Activated effector memory CD4-positive, alpha-beta T cell treated with anti-CD3 and anti-CD28 coated beads, Interleukin-2, amount 50 U/mL, for 16 hours (primary cell): Measurements from ENCODE around the gene FAM53C.
"Not testable (repeated sequence)": the region's sequence is repeated elsewhere in the genome, so short reads cannot be mapped to it uniquely, and the experiment has no call there.

Experiments
- DNase-seq: peaks from one replicate; pipeline ENCODE4 v3.0.0-alpha.2; 2020

FAM53C gene

DNA sequence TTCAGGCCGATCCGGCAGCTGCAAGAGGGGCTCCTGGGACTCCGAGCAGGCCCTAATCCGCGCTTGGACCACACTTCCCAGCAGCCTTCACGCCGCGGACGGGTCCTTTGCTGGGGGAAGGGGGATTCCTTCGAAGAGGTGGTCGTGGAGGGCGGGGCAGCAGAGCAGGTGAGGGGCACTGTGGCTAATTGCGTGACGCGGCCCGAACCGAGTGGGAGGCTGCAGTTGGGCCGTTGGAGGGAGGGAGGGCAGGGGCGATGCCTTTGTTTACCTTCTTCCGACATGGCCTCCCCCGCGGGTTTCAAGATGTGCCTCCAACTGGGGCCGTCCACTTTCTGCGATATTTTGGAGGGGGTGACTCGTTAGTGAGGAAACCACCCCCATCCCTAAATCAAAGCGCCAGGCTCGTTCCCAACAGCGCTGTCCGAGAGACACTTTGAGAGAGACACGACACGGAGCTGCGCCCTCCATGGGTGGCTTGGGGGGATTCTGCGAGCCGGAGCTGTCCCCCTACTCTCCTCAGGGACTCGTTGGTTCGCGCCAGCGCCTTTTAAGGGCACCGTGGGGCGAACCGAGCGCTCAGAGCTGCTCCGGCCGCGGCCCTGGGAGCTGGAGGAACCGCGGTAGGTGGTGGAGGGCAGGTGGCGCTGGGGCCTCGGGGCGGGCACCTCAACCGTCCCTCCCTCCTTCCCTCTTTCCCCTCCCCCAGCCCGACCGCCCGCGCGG, at the start of gene FAM53C:
Gene FAM53C, plus strand, starts transcription at position 582 of the 726 bp plus-strand sequence. CDS start 3,070 bp downstream, outside the sequence.
- peak; percentile 96 for DNase-seq

DNA sequence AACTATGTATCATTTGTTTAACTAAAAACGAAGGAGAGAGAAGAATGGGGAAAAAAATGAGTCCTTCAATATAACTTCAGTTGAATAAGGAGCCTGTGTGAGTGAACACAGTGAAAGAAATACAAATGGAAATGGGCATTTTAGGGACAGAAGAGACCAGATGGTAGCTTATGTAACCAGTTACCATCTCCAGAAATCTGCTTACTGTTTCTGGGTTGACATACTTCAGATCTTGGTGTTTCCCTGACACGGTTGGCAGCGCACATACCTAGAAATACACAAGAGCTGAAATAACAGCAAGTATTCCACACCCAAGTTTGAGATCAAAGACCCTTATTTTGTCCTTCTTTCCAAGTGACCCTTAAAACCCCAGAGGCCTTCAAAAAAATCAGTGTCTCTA, 48.8 kb upstream of the FAM53C start:
- DNase-seq = no peak

DNA sequence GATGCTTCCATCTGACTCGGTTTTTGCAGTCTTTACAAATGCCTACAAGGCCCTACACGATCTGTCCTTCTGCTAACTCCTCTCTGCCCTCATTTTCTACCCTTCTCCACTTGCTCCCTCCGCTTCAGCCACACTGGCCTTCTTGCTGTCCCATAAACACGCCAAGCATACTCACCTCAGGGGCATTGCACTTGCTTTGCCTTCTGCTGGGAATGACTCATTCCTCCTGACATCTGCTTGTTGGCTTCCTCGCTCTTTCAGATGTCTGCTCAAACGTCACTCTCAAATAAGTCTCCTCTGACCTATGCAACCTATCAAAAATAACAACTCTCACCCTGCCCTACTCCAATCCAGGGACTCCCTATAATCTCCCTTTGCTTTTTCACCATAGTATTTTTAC, 34.7 kb upstream of the FAM53C start:
- DNase-seq = no peak

DNA sequence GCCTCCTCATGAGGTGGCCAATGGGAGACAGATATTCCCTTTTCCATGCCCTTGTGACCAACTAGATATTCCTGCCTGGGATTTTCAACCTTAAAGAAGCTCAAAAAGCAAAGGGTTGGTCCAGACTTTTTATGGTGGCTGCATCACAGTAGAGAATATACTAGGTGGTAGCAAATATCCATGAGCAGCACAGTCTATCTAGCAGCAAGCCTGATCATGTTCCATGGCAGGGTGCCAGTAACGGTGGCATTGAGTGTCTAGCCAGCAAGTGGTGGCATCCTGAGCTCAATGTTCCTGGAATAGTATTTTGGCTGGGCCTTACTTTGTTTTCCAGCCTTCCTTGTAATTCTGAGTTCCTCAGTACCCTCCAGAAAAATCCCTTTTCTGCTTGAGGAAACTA, 32.3 kb upstream of the FAM53C start:
- DNase-seq = no peak

DNA sequence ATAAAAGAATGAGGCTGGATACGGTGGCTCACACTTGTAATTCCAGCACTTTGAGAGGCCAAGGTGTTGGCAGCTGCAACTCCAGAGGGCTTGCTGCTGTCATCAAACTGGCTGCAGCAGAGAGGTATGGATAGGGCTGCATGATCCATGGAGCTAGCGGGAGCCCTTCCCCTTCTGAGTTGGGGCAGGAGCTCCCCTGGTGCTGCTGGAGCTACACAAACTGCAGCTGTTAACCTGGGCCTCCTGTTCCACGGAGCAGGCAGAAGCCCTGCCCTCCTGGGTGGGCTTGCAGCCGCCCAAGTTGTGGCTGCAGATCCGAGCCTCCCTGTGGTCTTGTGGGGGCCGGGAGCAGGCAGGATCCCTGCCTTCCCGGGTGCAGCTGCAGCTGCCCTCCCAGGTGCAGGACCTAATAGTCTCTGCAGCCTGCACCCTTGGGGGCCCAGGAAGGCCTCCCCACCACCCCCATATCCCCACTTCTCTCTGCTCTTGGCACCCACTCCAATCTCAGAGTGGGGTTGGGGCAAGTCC, 22.3 kb upstream of the FAM53C start:
- DNase-seq = no peak

DNA sequence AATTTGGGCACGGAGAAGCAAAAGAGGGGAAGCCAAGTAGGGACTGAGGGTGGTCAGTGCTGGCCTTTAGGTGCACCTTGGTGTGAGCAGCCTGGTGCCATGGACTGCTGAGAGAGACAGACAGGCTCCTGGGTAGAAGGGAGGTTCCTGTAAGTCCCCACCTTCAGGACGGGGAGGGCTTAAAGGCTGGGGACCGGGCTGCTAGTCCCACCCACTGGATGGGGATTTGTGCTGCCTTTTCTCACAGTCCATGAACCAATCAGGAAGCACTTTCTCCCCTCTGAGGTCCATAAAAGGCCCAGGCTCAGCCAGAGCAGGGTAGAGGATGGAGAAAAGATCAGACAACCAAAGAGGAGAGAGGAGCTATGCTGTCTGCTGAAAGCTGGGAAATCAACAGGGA, 21.7 kb upstream of the FAM53C start:
- DNase-seq = no peak

DNA sequence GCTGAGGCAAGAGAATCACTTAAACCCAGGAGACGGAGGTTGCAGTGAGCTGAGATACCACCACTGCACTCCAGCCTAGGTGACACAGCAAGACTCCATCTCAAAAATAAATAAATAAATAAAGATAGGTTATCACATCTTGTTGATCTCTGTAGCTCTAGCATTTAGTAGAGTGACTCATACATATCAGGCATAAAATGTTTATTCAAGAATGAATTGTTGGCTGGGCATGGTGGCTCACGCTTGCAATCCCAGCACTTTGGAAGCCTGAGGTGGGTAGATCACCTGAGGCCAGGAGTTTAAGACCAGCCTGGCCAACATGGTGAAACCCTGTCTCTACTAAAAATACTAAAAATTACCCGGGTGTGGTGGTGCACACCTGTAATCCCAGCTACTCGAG, 19.9 kb upstream of the FAM53C start:
- not testable (repeated sequence) for DNase-seq

DNA sequence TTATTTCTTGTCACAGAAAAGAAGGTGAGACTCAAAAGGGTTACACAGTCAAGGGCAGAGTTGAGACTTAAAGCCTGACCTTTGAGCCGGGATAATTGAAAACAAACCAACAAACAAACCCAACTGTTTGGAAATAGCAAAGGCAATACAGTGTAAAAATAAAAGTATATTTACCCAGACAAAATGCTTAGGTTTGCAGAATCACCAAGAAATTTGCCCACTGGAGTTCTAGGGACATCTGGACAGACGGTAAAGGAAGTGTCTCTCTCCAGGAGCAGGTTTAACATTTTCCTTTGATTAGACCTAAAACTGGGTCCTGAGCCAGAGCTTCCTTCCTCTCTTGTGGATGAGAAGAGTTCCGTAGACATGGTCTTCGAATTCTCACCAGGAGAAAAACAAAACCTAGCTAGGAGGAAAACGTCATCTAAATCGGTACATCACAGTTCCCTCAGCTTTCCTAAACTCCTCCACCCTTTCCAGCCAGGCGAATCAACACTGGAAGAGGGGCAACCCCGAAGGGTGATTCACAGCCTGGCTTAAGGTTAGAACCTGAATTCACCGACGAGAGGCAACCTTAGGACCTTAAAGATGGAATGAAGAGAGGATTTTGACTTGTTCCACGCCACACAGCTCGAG, 7.1 kb upstream of the FAM53C start:
- no peak for DNase-seq

DNA sequence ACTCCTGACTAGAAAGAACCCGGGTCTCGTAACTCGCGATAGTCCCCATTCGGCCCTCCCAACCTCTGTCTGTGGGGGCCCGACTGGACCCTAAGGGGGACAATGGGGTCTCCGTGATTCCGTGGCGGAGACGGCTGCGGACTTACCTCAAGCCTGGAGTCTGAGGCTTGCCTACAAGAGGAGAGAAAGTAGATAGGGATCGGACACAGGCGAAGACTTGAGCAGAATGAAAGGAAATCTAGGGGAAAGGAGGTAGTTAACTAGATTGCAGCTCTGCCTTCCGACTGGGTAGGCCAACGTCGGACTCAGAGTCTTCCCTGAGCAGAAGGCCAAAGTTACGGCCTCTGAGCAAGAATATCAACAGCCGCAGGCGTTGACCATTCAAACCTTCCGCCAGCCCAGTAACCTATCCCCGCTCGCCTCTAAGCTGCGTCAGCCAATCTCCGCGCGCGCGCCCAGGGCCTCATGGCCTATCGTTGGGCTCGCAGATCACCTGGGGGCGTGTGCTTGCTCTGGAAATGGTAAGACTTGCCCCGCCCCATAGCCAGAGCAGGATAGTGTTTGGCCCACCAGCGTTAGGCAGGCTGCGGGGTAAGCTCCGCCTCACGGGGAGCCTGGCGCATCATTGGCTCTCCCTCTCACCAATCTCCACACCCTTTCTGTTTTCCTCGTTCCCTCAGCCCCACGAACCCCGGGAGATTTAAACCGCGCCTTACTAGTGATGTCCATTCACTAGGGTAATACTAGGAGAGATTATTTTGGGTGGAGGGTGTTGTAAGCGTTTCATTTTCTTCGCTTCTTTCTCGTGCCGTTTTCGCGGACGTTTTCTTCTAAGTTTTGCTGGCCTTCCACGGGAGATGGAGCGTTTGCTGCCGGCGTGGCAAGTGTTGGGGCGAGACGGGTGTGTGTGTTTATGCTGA, 6.4 kb upstream of the FAM53C start, which contains the start of gene CDC25C:
Gene CDC25C, minus strand, starts transcription at position 356 of the 920 bp plus-strand sequence. CDS start 624 bp downstream, outside the sequence.
- DNase-seq = peak; percentile 99

DNA sequence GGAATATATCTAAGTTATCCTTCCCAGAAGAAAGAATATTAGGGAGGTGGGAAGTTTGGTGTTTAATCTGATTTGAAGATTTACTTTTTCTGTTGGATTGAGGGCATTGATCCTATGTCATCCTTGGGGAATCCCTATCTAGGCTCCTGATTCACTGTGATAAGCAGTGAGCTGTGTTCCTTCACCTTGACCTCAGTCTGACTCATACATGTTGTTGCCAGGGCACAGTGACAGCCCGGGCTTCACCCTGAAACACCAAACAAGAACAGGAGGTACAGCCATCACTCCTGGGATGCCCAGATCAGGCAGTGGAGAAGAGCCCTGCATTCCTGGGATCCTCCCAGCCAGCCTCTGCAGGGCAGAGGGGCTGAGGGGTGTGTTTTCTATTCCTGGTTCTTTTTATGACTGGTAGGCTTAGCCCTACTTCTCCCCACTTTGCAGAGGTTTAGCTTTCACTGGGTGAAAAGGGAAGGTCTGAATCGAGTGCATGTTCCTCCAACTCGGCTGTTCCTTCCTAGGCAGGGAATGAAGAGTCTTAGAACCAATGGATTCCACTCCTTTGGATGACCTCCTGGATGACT, 3.1 kb upstream of the FAM53C start:
- DNase-seq = no peak

DNA sequence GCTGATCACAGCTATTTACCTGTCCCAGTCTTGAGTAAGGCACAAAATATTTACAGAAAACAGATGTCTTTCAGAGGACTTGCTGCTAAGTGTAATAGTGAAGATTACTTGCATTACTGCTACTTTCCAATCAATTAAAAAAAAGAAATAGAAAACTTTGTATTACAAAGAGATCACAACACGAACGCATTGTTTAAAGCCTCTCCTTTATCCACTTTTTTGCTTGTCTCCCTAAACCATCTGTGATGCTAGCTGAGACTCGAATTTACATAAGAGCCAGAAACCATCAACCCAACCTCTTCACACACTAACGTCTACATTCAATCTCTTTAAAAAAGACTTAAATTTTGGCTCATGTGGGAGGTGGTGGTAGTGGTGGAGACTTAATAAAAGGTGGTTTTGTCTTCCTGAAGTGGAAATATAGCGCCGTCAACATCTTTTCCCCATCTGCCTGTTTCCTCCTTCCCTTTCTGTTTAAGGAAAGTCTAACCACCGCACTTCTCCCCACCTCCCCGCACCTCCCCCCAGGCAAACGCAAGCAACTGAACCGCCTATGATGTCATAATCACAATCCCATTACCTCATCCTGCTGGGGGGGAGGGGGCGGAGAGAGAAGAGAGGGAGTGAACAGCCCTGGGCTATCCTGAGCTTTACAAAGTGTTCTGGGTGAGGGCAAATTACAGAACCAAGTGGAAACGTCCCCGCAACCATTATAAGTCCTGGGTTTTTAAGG, 948 bp upstream of the FAM53C start:
- DNase-seq = no peak

DNA sequence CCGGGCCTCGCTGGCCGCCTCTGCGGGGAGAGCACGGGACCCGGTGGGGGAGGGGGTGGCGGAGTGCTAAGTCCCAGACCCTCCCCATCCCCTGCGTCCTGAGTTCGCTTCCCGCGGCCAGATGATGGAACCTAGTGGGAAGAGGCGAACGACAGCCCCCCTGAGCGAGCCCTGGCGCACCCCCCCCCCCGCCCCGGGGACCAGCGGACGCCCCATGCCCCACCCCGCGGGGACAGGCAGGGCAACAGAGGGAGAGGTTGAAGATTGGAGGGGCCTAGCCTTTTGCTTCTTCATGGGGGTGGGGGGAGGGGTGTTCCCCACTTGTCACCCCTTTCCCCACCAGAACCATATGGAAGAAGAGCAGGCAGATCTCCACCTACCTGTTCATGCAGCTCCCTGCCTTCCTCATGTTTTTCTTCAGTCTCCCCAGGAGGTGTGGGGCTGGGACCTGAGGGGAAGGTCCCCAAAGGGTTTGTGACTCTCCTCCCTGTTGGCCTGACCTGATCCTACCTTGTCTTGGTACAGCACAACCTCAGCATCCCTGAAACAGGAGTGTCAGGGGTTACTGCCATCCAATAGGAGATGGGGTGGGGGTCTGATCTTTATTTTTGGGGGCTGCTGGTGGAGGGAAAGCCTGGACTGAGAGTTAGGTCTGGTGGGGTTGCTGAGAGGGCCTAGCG, 485 bp downstream of the FAM53C start:
- DNase-seq = no peak

DNA sequence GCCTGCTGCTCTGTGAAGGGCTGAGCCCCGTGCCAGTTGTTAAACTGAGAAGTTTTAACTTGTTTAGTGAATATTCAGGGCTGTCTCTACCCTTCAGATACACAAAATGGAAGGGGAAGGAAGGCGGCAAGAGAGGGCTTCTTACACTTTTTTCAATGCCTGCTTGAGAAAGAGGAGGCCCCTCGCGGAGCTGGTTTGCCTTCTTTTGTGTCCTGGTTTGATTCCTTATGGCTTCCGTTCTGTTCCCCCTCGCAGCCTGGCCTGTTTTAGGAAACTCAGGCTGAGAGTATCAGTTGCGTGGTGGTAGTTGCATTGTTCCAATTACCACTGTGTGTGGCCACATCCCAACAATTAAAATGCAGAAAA, 1.0 kb downstream of the FAM53C start:
- DNase-seq = no peak

DNA sequence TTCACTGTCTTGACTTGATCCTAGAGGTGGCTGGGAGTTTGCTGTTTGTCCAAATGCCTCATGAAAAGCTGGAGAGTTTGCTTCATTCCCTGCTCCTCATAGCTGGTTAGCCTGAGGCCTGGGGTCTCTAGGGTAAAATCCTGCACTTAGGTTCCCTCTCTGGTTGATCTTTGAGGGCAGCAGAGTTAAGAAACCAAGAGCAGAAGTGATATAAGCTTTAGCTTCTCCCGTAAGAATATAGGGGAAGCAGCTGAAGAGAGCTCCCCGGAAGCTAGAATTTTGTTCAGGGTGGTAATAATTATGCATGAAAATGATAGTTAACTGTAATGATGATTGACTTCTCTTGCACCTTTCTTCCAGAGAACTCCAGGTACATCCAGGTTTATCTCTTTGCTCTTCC, 1.4 kb downstream of the FAM53C start:
- no peak for DNase-seq

DNA sequence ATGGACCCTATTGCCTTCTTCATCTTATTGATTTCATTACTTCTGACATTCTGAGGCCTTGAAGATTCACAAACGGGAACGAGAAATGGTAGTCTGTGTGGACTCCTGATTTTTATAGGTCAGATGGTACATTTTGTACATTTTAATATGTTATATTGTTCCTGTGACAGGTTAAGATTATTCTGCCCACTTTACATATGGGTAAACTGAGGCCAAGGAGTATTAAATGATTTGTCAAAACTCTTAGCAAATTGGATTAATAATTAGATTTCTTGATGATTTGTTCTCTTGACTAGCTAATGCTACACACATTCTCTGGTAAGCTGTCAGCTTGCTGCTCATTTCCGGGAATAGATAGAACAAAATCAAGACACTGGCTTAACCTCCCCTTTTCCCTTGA, 1.9 kb downstream of the FAM53C start:
- no peak for DNase-seq

DNA sequence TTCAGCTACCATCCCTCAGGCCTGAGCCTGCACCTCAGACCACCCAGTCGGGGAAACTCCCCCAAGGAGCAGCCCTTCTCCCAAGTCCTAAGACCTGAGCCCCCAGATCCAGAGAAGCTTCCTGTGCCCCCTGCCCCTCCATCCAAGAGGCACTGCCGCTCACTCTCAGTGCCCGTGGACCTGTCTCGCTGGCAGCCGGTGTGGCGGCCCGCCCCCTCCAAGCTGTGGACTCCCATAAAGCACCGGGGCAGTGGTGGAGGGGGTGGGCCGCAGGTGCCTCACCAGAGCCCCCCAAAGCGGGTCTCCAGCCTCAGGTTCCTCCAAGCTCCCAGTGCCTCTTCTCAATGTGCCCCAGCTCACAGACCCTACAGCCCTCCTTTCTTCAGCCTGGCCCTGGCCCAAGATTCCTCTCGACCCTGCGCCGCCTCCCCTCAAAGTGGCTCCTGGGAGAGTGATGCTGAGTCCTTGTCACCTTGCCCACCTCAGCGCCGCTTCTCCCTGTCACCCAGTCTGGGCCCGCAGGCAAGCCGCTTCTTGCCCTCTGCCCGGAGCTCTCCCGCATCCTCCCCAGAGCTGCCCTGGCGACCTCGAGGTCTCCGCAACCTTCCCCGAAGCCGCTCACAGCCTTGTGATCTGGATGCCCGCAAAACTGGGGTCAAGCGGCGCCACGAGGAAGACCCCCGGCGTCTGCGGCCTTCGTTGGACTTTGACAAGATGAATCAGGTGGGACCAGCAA, 7.0 kb downstream of the FAM53C start:
- DNase-seq = no peak

DNA sequence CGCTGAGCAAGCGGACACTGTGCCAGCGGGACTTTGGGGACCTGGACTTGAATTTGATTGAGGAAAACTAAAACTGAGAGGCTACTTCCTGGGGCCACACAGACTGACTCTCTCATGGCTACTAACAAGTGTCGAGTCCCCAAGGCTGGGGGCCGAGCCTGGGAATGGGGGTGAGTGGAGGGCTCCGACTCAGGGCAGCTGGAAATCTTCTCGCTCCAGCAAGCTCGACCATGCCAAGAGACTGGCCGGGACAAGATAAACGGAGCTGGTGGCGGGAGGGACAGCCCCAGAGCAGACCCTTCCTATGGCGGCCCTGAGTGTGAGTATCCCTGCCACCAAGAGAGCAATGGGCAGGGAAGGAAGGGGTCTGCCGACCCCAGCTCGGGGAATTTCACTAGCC, 8.8 kb downstream of the FAM53C start:
- DNase-seq = no peak

DNA sequence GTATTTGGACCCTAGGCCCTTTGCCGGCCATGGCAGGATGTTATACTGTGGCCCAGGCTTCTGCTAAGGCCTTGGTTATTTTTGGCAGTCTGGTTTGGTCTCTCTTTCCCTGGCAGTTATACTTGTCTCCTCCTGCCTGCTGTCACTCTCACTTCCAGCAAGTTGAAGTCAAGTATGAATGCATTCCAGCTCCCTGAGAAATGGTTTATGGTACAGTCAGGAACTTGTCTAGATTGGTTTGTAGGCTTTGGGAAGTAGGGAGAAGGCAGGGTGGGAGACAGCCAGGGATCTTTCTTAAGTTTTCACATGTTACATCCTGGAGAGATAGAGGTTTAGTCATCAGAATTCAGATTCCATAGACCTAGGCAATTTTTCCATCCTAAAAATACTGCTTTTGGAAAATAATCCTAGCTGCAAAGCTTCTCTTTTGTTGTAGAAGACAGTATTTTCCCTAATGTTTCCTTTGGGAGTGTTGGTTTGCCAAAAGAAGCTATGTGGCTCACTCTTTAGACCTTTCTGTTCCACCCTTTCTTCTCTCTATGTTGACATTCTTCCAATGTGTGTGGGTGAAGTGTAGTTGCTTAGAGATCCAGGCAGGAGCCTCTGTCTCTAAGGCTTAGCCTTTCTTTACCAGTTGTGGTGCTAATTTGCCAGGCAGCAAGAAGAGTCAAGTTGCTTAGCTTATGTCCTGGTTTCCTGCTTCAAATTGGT, 11.9 kb downstream of the FAM53C start:
- DNase-seq = no peak

DNA sequence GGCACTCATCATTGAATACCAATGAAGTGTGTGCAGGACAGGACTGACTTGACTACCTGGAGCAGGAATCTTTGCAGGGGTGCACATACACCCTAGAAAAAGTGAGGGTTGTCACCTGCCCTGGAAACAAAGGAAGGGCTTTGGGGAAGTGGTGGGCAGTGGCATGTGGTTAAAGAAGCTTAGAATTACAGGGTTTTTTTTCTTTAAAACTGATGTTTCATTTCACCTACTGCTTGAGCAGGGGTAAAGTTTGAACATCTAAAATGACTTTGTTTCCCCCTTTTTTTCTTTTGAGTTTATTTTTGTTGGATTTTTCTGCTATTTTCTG, 12.5 kb downstream of the FAM53C start:
- DNase-seq = no peak

DNA sequence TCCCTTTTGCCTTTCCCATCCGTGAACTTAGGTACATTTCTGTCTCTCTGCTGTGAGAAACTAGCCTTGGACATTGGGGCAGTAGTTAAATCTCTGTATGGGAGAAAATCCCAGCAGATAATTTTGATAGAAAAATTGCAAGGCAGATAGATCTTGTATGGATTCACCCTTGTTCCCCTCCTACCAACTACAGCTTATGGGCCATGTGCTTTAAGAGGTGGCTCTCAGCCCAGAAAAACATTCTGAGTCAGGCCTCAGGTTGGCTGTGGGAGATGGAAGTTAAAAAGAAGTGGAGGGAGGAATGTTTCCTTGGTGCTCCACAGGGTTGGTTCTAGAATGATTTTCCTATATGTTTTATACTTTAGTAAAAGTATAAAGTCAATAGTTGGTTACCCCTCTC, 13.0 kb downstream of the FAM53C start:
- DNase-seq = no peak
